HFFc6 (cell line): Measurements from ENCODE around the gene AP3D1. TPM values are rescaled to one million over a fixed set of nuclear protein-coding genes. Genes with fewer than 3 reads are reported as not detected.
A peak's percentile ranks its signal among the peaks of the same experiment; 100 is the strongest.

Source experiments
- DNase-seq: peaks from one replicate; pipeline ENCODE4 v3.0.0-alpha.2; 2018
- H3K27ac Mint-ChIP-seq: 2 replicates; pipeline ENCODE4 v1.8.0; 2020; ENCODE audit warnings: mild to moderate bottlenecking, mixed read lengths
- H3K27me3 Mint-ChIP-seq: 2 replicates; pipeline ENCODE4 v1.8.0; 2021; ENCODE audit warnings: mild to moderate bottlenecking, moderate library complexity, mixed read lengths; ENCODE audit not compliant: insufficient read depth
- H3K36me3 Mint-ChIP-seq: 2 replicates; pipeline ENCODE4 v1.8.0; 2021; ENCODE audit warnings: low read depth, mixed read lengths
- H3K4me1 Mint-ChIP-seq: 2 replicates; pipeline ENCODE4 v1.8.0; 2020; ENCODE audit warnings: low read depth, mixed read lengths
- H3K4me3 Mint-ChIP-seq: 2 replicates; pipeline ENCODE4 v1.8.0; 2020; ENCODE audit warnings: mild to moderate bottlenecking, moderate library complexity, mixed read lengths
- H3K9me3 Mint-ChIP-seq: 2 replicates; pipeline ENCODE4 v1.8.0; 2020; ENCODE audit warnings: mild to moderate bottlenecking, mixed read lengths
- CTCF ChIP-seq: fragments of 200-600 bp; sonication (generic); IDR thresholded peaks from 2 replicates; pipeline ENCODE4 v1.5.0; 2021; ENCODE audit warnings: antibody characterized with exemption, mild to moderate bottlenecking
- total RNA-seq, 6 experiments: library from RNA; stranded (reverse); fragmentation: NEBNext Ultra II Directional; extraction: Animal tissue kit (Norgen Biotek cat#: 25700); gene quantifications; 2 replicates in 1 of 6; 3 replicates in 5 of 6; pipeline ENCODE4 v1.2.3, GENCODE V29; 2021

Gene AP3D1
- total RNA-seq, 6 experiments from 2014 or later = 139 to 169 (median 151) TPM

GRCh38 chr19:2050991-2051772 is 100.2 kb downstream of the AP3D1 start, which contains the start of gene MKNK2:
Gene MKNK2 (minus strand): TSS chr19:2051244. CDS start chr19:2050851, 393 bp downstream.
- peaks cover 1% of the 10 kb centered on the region for H3K27me3 Mint-ChIP-seq
- H3K4me1 Mint-ChIP-seq = peaks cover 12% of the 10 kb centered on the region
- DNase-seq = peak; percentile 76
- peak within 1 kb of the TSS; percentile 90 for H3K4me3 Mint-ChIP-seq
- H3K9me3 Mint-ChIP-seq = no peaks in the 10 kb centered on the region
- peak; percentile 81 for TF ChIP-seq CTCF
- no peaks in the 10 kb centered on the region for H3K36me3 Mint-ChIP-seq
- H3K27ac Mint-ChIP-seq = peak within 1 kb of the TSS; percentile 75

Other genes starting within 250 kb of the AP3D1 start
- gene ADAT3, start 246.2 kb downstream of the AP3D1 start, total RNA-seq = 1 to 10 TPM; 2.3 to 4.2 (median 3.0) TPM
- 10 to 100 TPM; 51.7 to 84.8 (median 58.5) TPM for gene SCAMP4, start 246.2 kb downstream of the AP3D1 start, total RNA-seq
- gene CSNK1G2, start 210.4 kb downstream of the AP3D1 start, total RNA-seq = 10 to 100 TPM; 44.8 to 52.0 (median 51.1) TPM
- 10 to 100 TPM; 74.1 to 95.6 (median 84.7) TPM for gene BTBD2, start 135.9 kb downstream of the AP3D1 start, total RNA-seq
- gene MKNK2, start 100.3 kb downstream of the AP3D1 start, total RNA-seq = 10 to 100 TPM; 61.5 to 82.9 (median 65.2) TPM
- gene MOB3A, start 55.2 kb downstream of the AP3D1 start, total RNA-seq = 10 to 100 TPM; 47.1 to 52.6 (median 51.2) TPM
- 1 to 10 TPM in 5 of 6 experiments, under 1 TPM in 1; 0.68 to 1.9 (median 1.5) TPM for gene IZUMO4, start 54.7 kb downstream of the AP3D1 start, total RNA-seq
- gene DOT1L, start 12.4 kb upstream of the AP3D1 start, total RNA-seq = 10 to 100 TPM; 18.5 to 22.9 (median 21.3) TPM
- 10 to 100 TPM; 45.9 to 57.3 (median 50.2) TPM for gene PLEKHJ1, start 84.8 kb upstream of the AP3D1 start, total RNA-seq
- 10 to 100 TPM; 48.7 to 60.6 (median 54.8) TPM for gene SF3A2, start 85.3 kb upstream of the AP3D1 start, total RNA-seq
- 1 to 10 TPM in 5 of 6 experiments, under 1 TPM in 1; 0.98 to 2.3 (median 1.4) TPM for gene AMH, start 97.8 kb upstream of the AP3D1 start, total RNA-seq
- gene JSRP1, start 104.9 kb upstream of the AP3D1 start, total RNA-seq = under 1 TPM; 0.27 to 0.99 (median 0.72) TPM
- gene PEAK3, start 130.6 kb upstream of the AP3D1 start, total RNA-seq = under 1 TPM; 0.07 to 0.53 (median 0.36) TPM
- not detected for gene LINGO3, start 156.6 kb upstream of the AP3D1 start, total RNA-seq
- gene LSM7, start 177.0 kb upstream of the AP3D1 start, total RNA-seq = 100 to 1,000 TPM in 5 of 6 experiments, 10 to 100 TPM in 1; 92.1 to 137 (median 118) TPM
- 10 to 100 TPM; 32.9 to 41.8 (median 33.9) TPM for gene SPPL2B, start 177.1 kb upstream of the AP3D1 start, total RNA-seq
- not detected for gene TMPRSS9, start 208.7 kb upstream of the AP3D1 start, total RNA-seq